DOHH2 (cell line): ENCODE measurements around the gene EGFL8.

Experiments
- CTCF ChIP-seq: fragments of 200-600 bp; sonication (generic); IDR thresholded peaks from one replicate; pipeline ENCODE4 v1.5.1; 2014; ENCODE audit warnings: antibody characterized with exemption, mild to moderate bottlenecking, low read depth, low read length; ENCODE audit not compliant: poor library complexity, severe bottlenecking
- EZH2phosphoT487 ChIP-seq: fragments of 200-600 bp; sonication (generic); IDR thresholded peaks from 2 replicates; pipeline ENCODE4 v1.6.1; 2017; ENCODE audit warnings: borderline replicate concordance, mild to moderate bottlenecking, antibody characterized with exemption, low read length, moderate library complexity, mixed read lengths

DNA sequence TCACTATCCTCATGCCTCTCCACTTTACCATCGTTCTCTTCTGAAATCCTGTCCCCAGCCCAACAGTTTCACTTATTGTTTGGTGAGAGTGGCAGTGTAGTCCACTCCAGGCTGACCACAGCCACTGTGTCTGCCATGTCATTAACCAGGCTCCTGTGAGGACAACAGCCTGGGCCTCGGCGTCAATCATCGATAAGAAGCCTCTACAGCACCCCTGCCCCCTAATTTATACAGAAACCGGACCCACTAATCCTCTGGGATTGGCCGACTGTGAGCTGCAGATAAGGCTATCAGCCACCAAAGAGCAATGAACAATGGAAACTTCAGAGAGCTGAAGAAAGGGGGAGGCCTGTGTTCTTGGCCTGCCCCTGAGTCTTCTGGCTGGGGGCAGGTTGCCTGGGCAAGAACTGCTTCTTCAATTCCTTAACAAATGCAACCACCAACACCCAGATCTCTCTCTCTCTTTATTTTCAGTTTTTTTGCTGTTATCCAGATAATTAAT, 3.4 kb downstream of the EGFL8 start:
- TF ChIP-seq CTCF (no peak), EZH2phosphoT487 (no peak)
